Testis (tissue), 3 donors: ENCODE results near the gene PMEPA1. TPM values are rescaled to one million over a fixed set of nuclear protein-coding genes. Genes with fewer than 3 reads are reported as not detected.

Experiments used
- DNase-seq: peaks from one replicate; pipeline ENCODE4 v3.0.0-alpha.2; 2019
- H3K27ac ChIP-seq, 2 donors: fragments of 200-600 bp; sonication (generic); one replicate each; pipeline ENCODE4 v1.5.1; 2019
- H3K27me3 ChIP-seq: fragments of 200-600 bp; sonication (generic); one replicate; pipeline ENCODE4 v1.5.1; 2019
- H3K36me3 ChIP-seq: fragments of 200-600 bp; sonication (generic); one replicate; pipeline ENCODE4 v1.5.1; 2017; ENCODE audit warnings: low read depth; ENCODE audit errors: missing control alignments
- H3K4me1 ChIP-seq: fragments of 200-600 bp; sonication (generic); one replicate; pipeline ENCODE4 v1.5.1; 2019
- H3K4me3 ChIP-seq, 2 donors: fragments of 200-600 bp; sonication (generic); one replicate each; pipeline ENCODE4 v1.5.1; 2017 to 2019
- H3K9me3 ChIP-seq: fragments of 200-600 bp; sonication (generic); one replicate; pipeline ENCODE4 v1.5.1; 2017
- POLR2A ChIP-seq: fragments of 450-650 bp; IDR thresholded peaks from one replicate; pipeline ENCODE4 v1.6.1; 2017; ENCODE audit warnings: antibody characterized with exemption, mild to moderate bottlenecking, moderate library complexity
- WGBS, 2 donors: methylation state at CpG; one replicate each; pipeline ENCODE4 v1.1.5; 2018; 5-methylcytosine and 5-hydroxymethylcytosine counted together
- intact Hi-C: fragments of 100-400 bp; cut with DNase I; formaldehyde crosslinking; loops from one replicate; pipeline ENCODE4 v1.15.1; 2023; ENCODE audit warnings: low total_unique reads
- polyA plus RNA-seq: library from polyadenylated mRNA; stranded (reverse); fragments of 350-450 nt; fragmentation: Illumina TruSeq; extraction: RNeasy Lipid Tissue Mini Kit (QIAGEN cat#74804); gene quantifications from one replicate; pipeline ENCODE4 v1.2.3, GENCODE V29; 2014; ENCODE audit warnings: low read depth, low replicate concordance; ENCODE audit not compliant: insufficient read depth
- total RNA-seq, 2 donors: library from RNA; depleted of rRNA; stranded (reverse); fragments of >200 nt; gene quantifications; one replicate each; pipeline ENCODE4 v1.2.3, GENCODE V29; 2016
- TF ChIP-seq, protein P1 (sequence below), 3 experiments: fragments of 450-650 bp in 2 of 3; fragments of 200-600 bp in 1 of 3; sonication (generic) in 1 of 3; IDR thresholded peaks; one replicate each; pipeline ENCODE4 v1.5.1; 2016 to 2019; ENCODE audit warnings: antibody characterized with exemption in 3 of 3, mild to moderate bottlenecking in 2 of 3, moderate library complexity in 1 of 3

The PMEPA1 gene
- total and polyA plus RNA-seq, 3 donors from 2014 or later: 8.1 to 16.8 (median 12.1) TPM

DNA sequence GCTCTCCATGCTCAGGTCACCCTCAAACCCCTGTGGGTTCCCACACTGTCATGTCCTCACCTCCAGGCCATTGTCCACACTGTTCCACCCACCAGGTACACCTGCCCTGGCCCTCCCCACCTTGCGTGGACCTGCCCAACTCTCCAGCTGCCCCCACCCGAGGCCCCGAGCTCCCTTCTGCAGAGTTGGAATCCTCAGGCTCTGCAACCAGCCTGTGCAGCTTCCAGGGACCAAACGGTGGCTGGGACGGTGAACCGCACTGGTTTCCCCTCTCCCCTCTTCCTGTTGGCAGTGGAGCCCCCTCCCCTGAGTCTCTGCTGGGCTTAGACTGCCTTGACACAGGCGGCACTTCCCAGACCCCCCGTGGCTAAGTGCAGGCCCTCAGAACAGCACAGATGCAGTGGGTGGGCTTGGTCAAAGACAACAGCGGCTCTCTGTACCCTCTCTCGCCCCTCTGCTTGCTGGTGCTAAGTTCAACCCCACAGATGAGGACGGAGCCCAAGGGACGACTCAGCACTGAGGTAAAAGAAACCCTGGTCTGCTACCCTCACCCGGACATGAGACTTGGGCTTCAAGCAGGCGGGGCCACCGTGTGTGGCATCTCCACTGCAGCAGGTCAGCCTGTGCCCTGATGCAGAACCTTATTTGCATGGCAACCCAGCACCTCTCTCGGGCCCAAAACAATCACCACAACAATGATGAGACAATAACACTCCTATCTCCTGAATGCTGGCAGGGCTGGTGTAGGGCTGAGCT, 100.6 kb downstream of the PMEPA1 start:
- no peak for TF ChIP-seq POLR2A
- TF ChIP-seq, protein P1, sequence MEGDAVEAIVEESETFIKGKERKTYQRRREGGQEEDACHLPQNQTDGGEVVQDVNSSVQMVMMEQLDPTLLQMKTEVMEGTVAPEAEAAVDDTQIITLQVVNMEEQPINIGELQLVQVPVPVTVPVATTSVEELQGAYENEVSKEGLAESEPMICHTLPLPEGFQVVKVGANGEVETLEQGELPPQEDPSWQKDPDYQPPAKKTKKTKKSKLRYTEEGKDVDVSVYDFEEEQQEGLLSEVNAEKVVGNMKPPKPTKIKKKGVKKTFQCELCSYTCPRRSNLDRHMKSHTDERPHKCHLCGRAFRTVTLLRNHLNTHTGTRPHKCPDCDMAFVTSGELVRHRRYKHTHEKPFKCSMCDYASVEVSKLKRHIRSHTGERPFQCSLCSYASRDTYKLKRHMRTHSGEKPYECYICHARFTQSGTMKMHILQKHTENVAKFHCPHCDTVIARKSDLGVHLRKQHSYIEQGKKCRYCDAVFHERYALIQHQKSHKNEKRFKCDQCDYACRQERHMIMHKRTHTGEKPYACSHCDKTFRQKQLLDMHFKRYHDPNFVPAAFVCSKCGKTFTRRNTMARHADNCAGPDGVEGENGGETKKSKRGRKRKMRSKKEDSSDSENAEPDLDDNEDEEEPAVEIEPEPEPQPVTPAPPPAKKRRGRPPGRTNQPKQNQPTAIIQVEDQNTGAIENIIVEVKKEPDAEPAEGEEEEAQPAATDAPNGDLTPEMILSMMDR (IDR thresholded peaks at IDR 0.05): no peak
- 88 to 91% methylated on average over 12 to 16 of the region's 16 CpGs for WGBS, 2 donors

DNA sequence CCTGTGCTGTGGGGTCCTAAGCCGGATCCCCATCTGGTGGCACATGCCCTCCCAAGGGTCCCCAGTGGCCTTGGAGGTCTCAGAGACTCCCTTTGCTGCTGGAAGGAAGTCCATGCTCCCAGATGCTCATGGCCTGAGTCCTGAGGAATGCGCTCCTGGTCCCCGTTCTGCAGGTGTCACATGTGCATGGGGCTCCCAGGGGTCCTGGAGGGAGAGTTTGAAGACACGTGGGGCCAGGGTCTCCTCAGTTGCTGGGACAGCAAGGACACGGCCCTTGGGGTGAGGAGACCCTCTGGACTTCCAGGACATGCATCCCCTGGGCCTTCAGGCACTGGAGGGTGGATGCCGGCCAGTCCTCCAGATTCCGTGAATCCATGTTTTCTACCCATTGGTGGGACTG, 101.3 kb downstream of the PMEPA1 start:
- no peak for TF ChIP-seq POLR2A
- TF ChIP-seq, protein P1 (IDR thresholded peaks at IDR 0.05): no peak
- Histone ChIP-seq H3K9me3 (no peaks in the 10 kb centered on the region), H3K4me1 (no peaks in the 10 kb centered on the region), H3K27me3 (no peaks in the 10 kb centered on the region), H3K27ac (no peak overlapping the region), H3K4me3 (no peak overlapping the region), H3K36me3 (no peaks in the 10 kb centered on the region)
- WGBS, 2 donors: 83 to 89% methylated on average over 7 of the region's 7 CpGs
- intact Hi-C loops: no loop called here
- no peak for DNase-seq

More for the DNA sequence above, 100.6 kb downstream of the PMEPA1 start:
- Histone ChIP-seq H3K4me3 (no peak overlapping the region), H3K27ac (no peak overlapping the region), H3K27me3 (no peaks in the 10 kb centered on the region), H3K9me3 (no peaks in the 10 kb centered on the region), H3K4me1 (no peaks in the 10 kb centered on the region), H3K36me3 (no peaks in the 10 kb centered on the region)
- DNase-seq: no peak
- intact Hi-C loops: no loop called here

DNA sequence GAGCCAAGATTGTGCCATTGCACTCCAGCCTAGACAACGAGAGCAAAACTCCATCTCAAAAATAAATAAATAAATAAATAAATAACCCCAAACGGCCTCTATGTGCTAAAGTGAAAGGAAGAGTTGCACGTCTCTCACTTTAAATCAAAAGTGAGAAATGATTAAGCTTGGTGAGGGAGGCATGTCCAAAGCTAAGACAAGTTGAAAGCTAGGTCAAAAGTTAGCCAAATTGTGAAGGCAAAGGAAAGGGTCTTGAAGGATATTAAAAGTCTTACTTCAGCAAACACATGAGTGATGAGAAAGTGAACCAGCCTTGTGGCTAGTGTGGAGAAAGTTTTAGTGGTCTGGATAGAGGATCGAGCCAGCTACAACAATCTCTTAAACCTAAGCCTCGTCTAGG, 103.9 kb downstream of the PMEPA1 start:
- Histone ChIP-seq H3K4me1 (no peaks in the 10 kb centered on the region), H3K27ac (no peak overlapping the region), H3K9me3 (no peaks in the 10 kb centered on the region), H3K27me3 (no peaks in the 10 kb centered on the region), H3K36me3 (no peaks in the 10 kb centered on the region), H3K4me3 (no peak overlapping the region)
- DNase-seq: no peak
- WGBS, 2 donors: 83 to 88% methylated on average over 5 of the region's 5 CpGs
- intact Hi-C loops: no loop called here
- TF ChIP-seq POLR2A: no peak
- TF ChIP-seq, protein P1 (IDR thresholded peaks at IDR 0.05): no peak

DNA sequence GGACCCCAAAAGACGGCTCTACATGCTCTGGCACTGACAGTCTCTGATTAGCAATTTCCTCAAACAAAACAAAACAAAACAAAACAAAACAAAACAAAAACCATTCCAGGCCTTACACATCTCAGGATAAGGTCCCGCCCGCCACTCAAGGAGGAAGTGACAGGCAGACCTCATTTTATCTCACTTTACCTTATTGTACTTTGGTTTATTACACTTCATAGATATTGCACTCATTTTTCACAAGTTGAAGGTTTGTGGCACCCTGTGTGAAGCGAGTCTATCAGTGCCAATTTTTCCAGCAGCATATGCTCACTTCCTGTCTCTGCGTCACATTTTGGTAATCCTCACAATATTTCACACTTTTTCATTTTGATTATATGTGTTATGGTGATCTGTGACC, 104.8 kb downstream of the PMEPA1 start:
- H3K27me3 ChIP-seq: no peaks in the 10 kb centered on the region
- no peak overlapping the region for H3K27ac ChIP-seq
- 86 to 90% methylated on average over 5 of the region's 5 CpGs for WGBS, 2 donors
- TF ChIP-seq, protein P1 (IDR thresholded peaks at IDR 0.05): no peak
- no peak for TF ChIP-seq POLR2A
- no peaks in the 10 kb centered on the region for H3K4me1 ChIP-seq
- H3K36me3 ChIP-seq: no peaks in the 10 kb centered on the region
- H3K9me3 ChIP-seq: no peaks in the 10 kb centered on the region
- DNase-seq: no peak
- intact Hi-C loops: no loop called here
- no peak overlapping the region for H3K4me3 ChIP-seq

DNA sequence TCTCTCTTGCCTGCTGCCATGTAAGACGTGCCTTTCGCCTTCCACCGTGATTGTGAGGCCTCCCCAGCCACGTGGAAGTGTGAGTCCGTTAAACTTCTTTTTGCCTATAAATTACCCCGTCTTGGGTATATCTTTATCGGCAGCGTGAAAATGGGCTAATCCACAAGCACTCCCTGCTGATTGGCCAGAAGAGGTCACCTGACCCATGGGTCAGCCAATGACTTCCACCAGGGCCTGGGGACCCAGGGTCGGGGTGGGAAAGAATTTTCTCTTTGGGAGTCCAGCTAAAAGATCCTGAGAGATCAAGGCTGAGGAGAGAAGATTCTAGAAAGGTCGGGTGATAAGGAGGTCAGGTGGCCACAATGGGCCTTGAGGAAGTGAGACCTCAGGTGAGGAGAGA, 106.7 kb downstream of the PMEPA1 start:
- intact Hi-C loops: no loop called here
- Histone ChIP-seq H3K4me3 (peak overlapping the region in 1 of 2 donors; percentile 31), H3K9me3 (no peaks in the 10 kb centered on the region), H3K4me1 (no peaks in the 10 kb centered on the region), H3K36me3 (no peaks in the 10 kb centered on the region), H3K27ac (no peak overlapping the region), H3K27me3 (no peaks in the 10 kb centered on the region)
- TF ChIP-seq, protein P1 (IDR thresholded peaks at IDR 0.05): no peak
- TF ChIP-seq POLR2A: no peak
- WGBS, 2 donors: 67 to 75% methylated on average over 10 of the region's 10 CpGs
- DNase-seq: peak; percentile 41
